Measurements from ENCODE around the gene PLSCR5.

The PLSCR5 gene

DNA sequence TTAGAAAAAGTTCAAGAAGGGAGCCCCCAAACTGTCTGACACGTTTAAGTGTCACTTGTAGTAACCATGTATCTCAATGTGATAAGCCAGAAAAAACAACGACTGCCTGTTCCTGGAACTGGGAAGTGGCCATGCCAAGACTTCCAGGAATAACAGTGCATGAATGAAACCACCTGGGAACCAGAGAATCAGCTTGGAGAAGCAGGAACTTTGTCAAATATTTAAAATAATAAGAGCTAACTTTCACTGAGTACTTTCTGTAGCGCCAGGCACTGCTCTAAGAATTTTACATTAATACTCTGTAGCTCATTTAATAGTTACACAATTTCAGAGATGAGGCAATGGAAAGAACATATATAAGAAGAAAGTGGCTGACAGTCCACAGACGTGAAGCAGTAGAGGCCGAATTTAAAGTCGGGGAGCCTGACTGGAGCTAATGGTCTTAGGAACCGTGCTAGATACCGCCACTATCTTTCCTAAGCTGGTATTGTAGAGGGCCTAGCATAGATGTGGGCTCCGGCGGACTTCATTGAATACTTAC lies 61.6 kb downstream of the PLSCR5 start:
- no peak for DNase-seq

DNA sequence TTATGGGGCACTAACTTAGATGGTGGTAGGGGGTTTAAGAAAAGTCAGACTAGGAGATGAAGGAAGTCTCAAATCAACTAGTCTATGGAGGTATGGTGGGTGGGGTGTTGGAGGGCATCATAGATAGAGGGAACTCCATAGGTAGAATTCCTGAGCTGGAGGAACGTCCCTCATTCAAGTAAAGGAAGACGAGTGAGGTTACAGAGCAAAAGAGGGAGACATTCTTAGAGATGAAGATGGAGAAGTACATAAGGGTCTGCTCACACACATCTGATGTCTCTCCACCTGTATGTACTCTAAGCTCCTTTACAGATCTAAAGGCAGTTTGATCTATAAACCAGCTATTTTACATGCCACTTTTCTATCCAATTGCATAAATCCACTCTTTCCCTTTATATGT lies 62.2 kb downstream of the PLSCR5 start:
- no peak for DNase-seq

DNA sequence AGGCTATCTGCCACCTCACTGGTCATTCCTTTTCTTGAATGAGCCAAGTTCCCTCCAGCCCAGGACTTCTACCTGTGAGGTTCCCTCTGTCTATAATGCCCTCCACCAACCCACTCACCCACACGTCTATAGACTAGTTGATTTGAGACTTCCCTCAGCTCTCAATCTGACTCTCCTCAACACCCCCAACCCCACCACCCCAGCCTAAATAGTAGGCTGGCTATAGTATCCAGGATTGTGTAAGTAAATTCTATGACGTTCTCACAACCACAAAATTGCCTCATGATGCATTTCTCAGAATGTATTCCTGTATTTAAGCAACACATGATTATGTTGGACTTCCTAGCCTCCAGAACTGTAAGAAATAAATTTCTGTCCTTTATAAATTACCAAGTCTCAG lies 63.0 kb downstream of the PLSCR5 start:
- peak; percentile 74 for DNase-seq

DNA sequence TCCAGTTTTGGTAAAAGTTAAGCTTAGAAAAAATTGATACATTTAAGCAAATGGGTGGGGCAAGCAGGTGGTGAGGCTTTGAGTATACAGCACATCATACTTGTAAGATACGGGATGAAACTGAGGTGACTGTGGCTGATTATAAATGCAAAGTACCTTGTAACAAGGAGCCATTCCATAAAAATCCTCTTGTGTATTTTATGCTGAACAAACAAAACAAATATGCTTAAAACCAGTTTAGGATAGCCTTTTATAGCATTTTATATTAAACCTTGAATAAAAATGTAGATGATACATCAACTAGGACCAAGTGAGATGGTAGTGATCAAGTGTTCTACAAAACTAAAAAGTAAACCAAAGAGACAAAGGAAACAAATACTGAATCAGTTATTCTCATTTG lies 64.2 kb downstream of the PLSCR5 start:
- no peak for DNase-seq

DNA sequence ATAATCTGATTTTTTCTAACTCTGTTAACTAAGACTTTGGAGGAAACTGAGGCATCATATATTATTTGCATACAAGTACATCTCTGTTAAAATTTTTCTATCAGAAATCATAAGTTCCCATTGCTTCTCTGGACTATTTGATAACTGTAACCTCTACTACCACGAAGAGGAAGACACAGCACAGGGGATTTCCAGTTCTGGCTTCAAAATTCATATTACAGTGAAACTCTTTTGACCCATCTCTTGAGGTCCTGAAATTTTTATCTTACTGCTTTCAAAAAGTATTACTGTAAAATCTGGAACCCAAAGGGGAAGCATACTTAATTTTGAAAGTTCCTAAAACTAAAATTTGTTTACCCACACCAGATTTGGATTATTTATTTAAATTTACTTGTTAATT lies 64.9 kb downstream of the PLSCR5 start:
- DNase-seq: no peak

DNA sequence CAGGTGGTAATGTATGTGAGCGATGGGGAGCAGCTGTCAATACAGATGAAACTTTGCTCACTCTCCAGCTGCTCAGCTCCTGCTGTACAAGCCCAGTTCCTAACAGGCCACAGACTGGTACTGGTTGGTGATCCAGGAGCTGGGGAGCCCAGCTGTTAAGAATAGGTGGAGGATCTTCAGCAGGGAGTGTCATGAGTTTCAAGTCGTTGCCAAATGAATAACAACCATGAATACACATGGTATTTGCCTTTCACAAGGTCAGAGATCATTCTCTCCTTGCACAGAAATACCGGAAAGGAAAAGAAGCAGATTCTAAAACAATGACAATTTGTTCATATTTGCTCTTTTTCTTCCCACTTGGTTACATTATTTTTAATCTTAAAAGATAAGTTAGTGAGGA lies 65.8 kb downstream of the PLSCR5 start:
- DNase-seq: no peak

DNA sequence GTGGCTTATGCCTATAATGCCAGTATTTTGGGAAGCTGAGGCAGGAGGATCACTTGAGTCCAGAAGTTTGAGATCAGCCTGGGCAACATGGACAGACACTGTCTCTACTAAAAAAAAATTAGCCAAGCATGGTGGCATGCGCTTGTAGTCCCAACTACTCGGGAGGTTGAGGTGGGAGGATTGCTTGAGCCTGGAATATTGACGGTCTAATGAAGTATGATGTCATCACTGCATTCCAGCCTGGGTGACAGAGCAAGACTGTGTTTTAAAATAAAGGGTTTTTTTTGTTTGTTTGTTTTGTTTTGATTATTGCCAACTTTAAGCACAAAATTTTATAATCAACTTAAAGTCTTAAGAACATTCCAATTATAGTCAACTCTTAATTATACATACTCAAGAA lies 67.5 kb downstream of the PLSCR5 start:
- no peak for DNase-seq

DNA sequence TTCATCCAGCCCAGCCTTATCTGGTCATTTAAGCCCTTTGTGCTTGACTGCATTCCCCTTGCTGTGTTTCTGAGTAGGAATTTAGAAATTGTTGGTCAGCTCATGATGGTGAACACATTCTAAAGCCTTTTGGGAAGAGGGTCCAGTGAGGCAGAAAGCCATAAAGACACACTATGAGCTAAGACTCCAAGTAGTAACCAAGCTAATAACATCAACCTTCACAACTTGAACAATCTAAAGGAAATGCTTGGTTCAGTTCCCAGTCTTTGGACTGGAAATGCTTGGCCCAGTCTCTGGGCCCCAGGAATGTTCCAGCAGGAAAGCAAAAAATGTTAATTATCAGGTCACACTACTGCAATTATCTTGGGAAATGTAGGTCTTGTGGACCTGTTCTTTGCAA lies 68.5 kb downstream of the PLSCR5 start:
- no peak for DNase-seq

All from MV-4-11 (cell line).